ENCODE data around the gene UBE2Q2.

DNA sequence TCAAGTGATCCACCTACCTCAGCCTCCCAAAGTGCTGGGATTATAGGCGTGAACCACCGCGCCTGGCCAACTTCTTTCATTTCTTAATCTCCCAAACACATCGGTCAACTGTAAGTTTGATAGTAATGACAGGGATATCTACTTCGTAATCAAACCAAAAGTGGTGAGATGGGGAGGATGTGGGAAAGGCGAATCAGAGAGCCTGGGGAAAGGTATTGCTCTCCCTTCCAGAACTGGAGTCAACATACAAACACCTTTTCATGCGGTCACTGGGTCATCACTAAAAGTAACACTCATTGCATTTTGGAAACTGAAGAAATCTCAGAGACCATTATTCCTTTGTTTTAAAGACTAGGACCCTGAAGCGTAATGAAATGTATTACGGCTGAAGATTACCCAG is 14.8 kb upstream of the UBE2Q2 start:
- no peak for TF ChIP-seq TAF1 (IDR thresholded peaks at IDR 0.05; ENCODE audit: low read depth)
- no peak for TF ChIP-seq SMC3 (conservative IDR thresholded peaks at IDR 0.05; ENCODE audit: poor library complexity)
- TF ChIP-seq, protein P1, sequence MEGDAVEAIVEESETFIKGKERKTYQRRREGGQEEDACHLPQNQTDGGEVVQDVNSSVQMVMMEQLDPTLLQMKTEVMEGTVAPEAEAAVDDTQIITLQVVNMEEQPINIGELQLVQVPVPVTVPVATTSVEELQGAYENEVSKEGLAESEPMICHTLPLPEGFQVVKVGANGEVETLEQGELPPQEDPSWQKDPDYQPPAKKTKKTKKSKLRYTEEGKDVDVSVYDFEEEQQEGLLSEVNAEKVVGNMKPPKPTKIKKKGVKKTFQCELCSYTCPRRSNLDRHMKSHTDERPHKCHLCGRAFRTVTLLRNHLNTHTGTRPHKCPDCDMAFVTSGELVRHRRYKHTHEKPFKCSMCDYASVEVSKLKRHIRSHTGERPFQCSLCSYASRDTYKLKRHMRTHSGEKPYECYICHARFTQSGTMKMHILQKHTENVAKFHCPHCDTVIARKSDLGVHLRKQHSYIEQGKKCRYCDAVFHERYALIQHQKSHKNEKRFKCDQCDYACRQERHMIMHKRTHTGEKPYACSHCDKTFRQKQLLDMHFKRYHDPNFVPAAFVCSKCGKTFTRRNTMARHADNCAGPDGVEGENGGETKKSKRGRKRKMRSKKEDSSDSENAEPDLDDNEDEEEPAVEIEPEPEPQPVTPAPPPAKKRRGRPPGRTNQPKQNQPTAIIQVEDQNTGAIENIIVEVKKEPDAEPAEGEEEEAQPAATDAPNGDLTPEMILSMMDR (IDR thresholded peaks at IDR 0.05; ENCODE audit: poor library complexity, severe bottlenecking): no peak
- TF ChIP-seq EZH2 (IDR thresholded peaks at IDR 0.05; ENCODE audit: borderline replicate concordance, insufficient read depth, low read length, poor library complexity, severe bottlenecking): no peak
- TF ChIP-seq EP300 (conservative IDR thresholded peaks at IDR 0.05; ENCODE audit: poor library complexity, severe bottlenecking): no peak
- TF ChIP-seq POLR2AphosphoS5 (IDR thresholded peaks at IDR 0.05): no peak
- TF ChIP-seq, protein P2, sequence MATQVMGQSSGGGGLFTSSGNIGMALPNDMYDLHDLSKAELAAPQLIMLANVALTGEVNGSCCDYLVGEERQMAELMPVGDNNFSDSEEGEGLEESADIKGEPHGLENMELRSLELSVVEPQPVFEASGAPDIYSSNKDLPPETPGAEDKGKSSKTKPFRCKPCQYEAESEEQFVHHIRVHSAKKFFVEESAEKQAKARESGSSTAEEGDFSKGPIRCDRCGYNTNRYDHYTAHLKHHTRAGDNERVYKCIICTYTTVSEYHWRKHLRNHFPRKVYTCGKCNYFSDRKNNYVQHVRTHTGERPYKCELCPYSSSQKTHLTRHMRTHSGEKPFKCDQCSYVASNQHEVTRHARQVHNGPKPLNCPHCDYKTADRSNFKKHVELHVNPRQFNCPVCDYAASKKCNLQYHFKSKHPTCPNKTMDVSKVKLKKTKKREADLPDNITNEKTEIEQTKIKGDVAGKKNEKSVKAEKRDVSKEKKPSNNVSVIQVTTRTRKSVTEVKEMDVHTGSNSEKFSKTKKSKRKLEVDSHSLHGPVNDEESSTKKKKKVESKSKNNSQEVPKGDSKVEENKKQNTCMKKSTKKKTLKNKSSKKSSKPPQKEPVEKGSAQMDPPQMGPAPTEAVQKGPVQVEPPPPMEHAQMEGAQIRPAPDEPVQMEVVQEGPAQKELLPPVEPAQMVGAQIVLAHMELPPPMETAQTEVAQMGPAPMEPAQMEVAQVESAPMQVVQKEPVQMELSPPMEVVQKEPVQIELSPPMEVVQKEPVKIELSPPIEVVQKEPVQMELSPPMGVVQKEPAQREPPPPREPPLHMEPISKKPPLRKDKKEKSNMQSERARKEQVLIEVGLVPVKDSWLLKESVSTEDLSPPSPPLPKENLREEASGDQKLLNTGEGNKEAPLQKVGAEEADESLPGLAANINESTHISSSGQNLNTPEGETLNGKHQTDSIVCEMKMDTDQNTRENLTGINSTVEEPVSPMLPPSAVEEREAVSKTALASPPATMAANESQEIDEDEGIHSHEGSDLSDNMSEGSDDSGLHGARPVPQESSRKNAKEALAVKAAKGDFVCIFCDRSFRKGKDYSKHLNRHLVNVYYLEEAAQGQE (IDR thresholded peaks at IDR 0.05; ENCODE audit: borderline replicate concordance): no peak
- no peak for TF ChIP-seq MXI1 (conservative IDR thresholded peaks at IDR 0.05; ENCODE audit: poor library complexity, severe bottlenecking)
